GM12874 (cell line): Measurements from ENCODE around the gene LCNL1.

Experiments used
- TF ChIP-seq, protein P1 (sequence below): IDR thresholded peaks from 2 replicates; pipeline ENCODE4 v1.5.1; 2011; ENCODE audit warnings: low read depth, mild to moderate bottlenecking, control low read depth, low read length, moderate library complexity; ENCODE audit not compliant: insufficient read depth

LCNL1 gene

GRCh38 chr9:136977223-136977622, 5.6 kb upstream of the LCNL1 start, which contains the start of gene PTGDS:
Gene PTGDS, plus strand, starts transcription at chr9:136977504. Its CDS starts 75 bp downstream, at chr9:136977579.
- TF ChIP-seq, protein P1, sequence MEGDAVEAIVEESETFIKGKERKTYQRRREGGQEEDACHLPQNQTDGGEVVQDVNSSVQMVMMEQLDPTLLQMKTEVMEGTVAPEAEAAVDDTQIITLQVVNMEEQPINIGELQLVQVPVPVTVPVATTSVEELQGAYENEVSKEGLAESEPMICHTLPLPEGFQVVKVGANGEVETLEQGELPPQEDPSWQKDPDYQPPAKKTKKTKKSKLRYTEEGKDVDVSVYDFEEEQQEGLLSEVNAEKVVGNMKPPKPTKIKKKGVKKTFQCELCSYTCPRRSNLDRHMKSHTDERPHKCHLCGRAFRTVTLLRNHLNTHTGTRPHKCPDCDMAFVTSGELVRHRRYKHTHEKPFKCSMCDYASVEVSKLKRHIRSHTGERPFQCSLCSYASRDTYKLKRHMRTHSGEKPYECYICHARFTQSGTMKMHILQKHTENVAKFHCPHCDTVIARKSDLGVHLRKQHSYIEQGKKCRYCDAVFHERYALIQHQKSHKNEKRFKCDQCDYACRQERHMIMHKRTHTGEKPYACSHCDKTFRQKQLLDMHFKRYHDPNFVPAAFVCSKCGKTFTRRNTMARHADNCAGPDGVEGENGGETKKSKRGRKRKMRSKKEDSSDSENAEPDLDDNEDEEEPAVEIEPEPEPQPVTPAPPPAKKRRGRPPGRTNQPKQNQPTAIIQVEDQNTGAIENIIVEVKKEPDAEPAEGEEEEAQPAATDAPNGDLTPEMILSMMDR: no peak

GRCh38 chr9:136977649-136978072, 5.1 kb upstream of the LCNL1 start:
- TF ChIP-seq, protein P1: no peak

GRCh38 chr9:136978073-136978864, 4.5 kb upstream of the LCNL1 start:
- TF ChIP-seq, protein P1: no peak

DNA sequence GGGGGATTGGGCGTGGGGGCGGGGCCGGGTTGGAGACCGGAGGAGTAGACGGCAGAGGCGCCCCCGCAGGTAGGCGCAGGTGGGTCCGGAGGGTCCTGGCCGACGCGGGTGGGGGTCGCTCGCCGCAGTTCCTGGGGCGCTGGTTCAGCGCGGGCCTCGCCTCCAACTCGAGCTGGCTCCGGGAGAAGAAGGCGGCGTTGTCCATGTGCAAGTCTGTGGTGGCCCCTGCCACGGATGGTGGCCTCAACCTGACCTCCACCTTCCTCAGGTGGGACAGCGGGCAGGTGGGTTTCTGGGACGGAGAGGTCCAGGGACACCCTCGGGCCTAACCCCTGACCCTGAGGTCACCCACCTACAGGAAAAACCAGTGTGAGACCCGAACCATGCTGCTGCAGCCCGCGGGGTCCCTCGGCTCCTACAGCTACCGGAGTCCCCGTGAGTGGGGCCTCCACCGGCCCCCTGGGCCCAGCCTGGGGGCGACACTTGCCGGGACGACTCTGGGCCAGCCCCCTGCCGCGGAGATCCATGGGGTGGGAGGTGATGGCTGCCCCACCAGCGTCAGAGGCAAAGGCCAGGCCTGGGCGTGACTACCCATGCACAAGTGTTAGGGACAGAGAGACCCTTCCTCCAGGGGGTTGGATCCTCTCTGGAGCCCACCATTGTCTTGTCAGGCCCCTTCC, 3.8 kb upstream of the LCNL1 start:
- TF ChIP-seq, protein P1: no peak

DNA sequence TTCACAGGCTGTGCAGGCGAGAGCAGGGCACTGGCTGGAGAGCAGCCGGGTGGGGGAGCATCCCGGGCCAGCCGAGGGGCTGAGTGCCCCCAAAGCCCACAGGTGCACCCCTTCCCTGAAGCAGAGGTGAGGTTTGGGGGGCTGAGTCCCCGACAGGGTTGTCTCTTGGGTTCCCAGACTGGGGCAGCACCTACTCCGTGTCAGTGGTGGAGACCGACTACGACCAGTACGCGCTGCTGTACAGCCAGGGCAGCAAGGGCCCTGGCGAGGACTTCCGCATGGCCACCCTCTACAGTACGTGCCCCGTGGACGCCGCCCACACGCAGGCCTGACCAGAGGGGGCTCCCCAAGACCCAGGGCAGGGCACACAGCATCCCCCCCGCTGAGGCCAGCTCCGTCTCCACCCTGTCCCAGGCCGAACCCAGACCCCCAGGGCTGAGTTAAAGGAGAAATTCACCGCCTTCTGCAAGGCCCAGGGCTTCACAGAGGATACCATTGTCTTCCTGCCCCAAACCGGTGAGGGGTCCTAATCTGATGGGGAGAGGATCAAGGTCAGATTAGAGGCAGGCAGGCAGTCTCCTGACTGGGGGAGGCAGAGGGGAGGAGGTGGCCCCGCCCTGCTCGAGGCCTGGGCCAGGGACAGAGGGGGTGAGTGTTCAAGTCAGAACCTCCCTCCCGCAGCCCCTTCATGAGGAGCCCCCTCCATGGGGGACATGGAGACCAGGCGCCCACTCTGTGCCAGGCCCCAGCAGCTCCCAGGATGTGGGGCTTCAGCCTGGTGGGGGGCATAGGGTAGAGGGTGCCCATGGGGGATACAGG, 2.8 kb upstream of the LCNL1 start:
- TF ChIP-seq, protein P1: no peak

GRCh38 chr9:136980669-136981478, 1.9 kb upstream of the LCNL1 start:
- TF ChIP-seq, protein P1: no peak
